ENCODE results near the gene GPR12. TPM values are rescaled to one million over a fixed set of nuclear protein-coding genes. Genes with fewer than 3 reads are reported as not detected.
"Not testable (repeated sequence)": the region's sequence is repeated elsewhere in the genome, so short reads cannot be mapped to it uniquely, and the experiment has no call there.

GPR12 gene
- polyA plus RNA-seq, 1 donor from 2014 or later = 6.7 TPM

DNA sequence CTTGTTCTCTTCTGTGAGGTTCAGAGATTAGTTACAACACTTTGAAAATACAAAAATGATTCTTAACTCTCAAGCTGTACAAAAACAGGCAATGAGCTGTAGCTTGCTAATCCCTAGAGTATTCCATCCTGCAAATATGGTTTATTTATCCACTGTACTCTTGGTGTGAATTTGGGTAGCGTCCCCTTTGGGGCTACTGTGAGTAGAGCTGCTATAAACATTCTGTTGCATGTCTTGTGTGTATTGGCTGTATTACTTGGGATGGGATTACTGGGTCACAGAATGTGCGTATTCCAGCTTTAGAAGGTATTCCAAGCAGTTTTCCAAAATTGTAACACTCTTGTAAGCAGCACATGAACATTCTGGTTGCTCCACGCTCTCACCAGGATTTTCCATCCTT lies 33.5 kb downstream of the GPR12 start:
- no peak overlapping the region for H2AFZ ChIP-seq (ENCODE audit: low read depth, low read length)
- no peaks in the 10 kb centered on the region for H3K36me3 ChIP-seq (ENCODE audit: insufficient read depth, low read length)
- no peak overlapping the region for H3K4me3 ChIP-seq (ENCODE audit: low read length)
- no peaks in the 10 kb centered on the region for H3F3A ChIP-seq (ENCODE audit: insufficient read depth, low read length, poor library complexity, severe bottlenecking)
- no peaks in the 10 kb centered on the region for H3K27me3 ChIP-seq (ENCODE audit: insufficient read depth, low read depth, low read length)
- no peaks in the 10 kb centered on the region for H3K79me2 ChIP-seq (replicated peaks; ENCODE audit: insufficient read depth, low read length)
- H3K9me3 ChIP-seq (ENCODE audit: low read length) = no peaks in the 10 kb centered on the region
- H4K20me1 ChIP-seq (ENCODE audit: insufficient read depth) = no peaks in the 10 kb centered on the region
- no peak for TF ChIP-seq MXI1 (conservative IDR thresholded peaks at IDR 0.05; ENCODE audit: poor library complexity, severe bottlenecking)
- TF ChIP-seq EP300 (conservative IDR thresholded peaks at IDR 0.05; ENCODE audit: poor library complexity, severe bottlenecking) = no peak
- no peak for TF ChIP-seq POLR2AphosphoS5 (IDR thresholded peaks at IDR 0.05)
- TF ChIP-seq, protein P1, sequence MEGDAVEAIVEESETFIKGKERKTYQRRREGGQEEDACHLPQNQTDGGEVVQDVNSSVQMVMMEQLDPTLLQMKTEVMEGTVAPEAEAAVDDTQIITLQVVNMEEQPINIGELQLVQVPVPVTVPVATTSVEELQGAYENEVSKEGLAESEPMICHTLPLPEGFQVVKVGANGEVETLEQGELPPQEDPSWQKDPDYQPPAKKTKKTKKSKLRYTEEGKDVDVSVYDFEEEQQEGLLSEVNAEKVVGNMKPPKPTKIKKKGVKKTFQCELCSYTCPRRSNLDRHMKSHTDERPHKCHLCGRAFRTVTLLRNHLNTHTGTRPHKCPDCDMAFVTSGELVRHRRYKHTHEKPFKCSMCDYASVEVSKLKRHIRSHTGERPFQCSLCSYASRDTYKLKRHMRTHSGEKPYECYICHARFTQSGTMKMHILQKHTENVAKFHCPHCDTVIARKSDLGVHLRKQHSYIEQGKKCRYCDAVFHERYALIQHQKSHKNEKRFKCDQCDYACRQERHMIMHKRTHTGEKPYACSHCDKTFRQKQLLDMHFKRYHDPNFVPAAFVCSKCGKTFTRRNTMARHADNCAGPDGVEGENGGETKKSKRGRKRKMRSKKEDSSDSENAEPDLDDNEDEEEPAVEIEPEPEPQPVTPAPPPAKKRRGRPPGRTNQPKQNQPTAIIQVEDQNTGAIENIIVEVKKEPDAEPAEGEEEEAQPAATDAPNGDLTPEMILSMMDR (IDR thresholded peaks at IDR 0.05; ENCODE audit: poor library complexity, severe bottlenecking) = no peak
- TF ChIP-seq EZH2 (IDR thresholded peaks at IDR 0.05; ENCODE audit: borderline replicate concordance, insufficient read depth, low read length, poor library complexity, severe bottlenecking) = no peak
- TF ChIP-seq, protein P2, sequence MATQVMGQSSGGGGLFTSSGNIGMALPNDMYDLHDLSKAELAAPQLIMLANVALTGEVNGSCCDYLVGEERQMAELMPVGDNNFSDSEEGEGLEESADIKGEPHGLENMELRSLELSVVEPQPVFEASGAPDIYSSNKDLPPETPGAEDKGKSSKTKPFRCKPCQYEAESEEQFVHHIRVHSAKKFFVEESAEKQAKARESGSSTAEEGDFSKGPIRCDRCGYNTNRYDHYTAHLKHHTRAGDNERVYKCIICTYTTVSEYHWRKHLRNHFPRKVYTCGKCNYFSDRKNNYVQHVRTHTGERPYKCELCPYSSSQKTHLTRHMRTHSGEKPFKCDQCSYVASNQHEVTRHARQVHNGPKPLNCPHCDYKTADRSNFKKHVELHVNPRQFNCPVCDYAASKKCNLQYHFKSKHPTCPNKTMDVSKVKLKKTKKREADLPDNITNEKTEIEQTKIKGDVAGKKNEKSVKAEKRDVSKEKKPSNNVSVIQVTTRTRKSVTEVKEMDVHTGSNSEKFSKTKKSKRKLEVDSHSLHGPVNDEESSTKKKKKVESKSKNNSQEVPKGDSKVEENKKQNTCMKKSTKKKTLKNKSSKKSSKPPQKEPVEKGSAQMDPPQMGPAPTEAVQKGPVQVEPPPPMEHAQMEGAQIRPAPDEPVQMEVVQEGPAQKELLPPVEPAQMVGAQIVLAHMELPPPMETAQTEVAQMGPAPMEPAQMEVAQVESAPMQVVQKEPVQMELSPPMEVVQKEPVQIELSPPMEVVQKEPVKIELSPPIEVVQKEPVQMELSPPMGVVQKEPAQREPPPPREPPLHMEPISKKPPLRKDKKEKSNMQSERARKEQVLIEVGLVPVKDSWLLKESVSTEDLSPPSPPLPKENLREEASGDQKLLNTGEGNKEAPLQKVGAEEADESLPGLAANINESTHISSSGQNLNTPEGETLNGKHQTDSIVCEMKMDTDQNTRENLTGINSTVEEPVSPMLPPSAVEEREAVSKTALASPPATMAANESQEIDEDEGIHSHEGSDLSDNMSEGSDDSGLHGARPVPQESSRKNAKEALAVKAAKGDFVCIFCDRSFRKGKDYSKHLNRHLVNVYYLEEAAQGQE (IDR thresholded peaks at IDR 0.05; ENCODE audit: borderline replicate concordance) = no peak
- H3K9me2 ChIP-seq (ENCODE audit: insufficient read depth, low read length) = no peaks in the 10 kb centered on the region
- H3K27ac ChIP-seq (ENCODE audit: low read length) = no peak overlapping the region
- H3K4me2 ChIP-seq (ENCODE audit: low read length) = no peak overlapping the region
- H3K9ac ChIP-seq (ENCODE audit: low read length) = no peak overlapping the region

DNA sequence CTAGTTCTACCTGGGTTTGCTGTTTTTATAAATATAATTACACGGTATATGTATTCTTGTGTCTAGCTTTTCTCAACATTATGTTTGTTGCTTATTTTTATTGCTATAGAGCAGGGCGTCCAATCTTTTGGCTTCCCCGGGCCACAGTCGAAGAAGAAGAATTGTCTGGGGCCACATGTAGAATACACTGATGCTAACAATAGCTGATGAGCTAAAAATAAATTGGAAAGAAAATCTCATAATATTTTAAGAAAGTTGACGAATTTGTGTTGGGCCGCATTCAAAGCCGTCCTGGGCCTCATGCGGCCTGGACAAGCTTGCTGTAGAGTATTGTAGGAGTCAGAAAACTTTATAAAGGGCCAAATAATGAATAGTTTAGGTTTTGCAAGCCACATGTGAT lies 33.9 kb downstream of the GPR12 start:
- Histone ChIP-seq H3K4me2 (ENCODE audit: low read length) (no peak overlapping the region), H3K27me3 (ENCODE audit: insufficient read depth, low read depth, low read length) (no peaks in the 10 kb centered on the region), H2AFZ (ENCODE audit: low read depth, low read length) (no peak overlapping the region), H3K9ac (ENCODE audit: low read length) (no peak overlapping the region), H3K9me3 (ENCODE audit: low read length) (no peaks in the 10 kb centered on the region), H3F3A (ENCODE audit: insufficient read depth, low read length, poor library complexity, severe bottlenecking) (no peaks in the 10 kb centered on the region), H4K20me1 (ENCODE audit: insufficient read depth) (no peaks in the 10 kb centered on the region), H3K9me2 (ENCODE audit: insufficient read depth, low read length) (no peaks in the 10 kb centered on the region), H3K4me3 (ENCODE audit: low read length) (no peak overlapping the region), H3K27ac (ENCODE audit: low read length) (no peak overlapping the region), H3K79me2 (replicated peaks; ENCODE audit: insufficient read depth, low read length) (no peaks in the 10 kb centered on the region), H3K36me3 (ENCODE audit: insufficient read depth, low read length) (no peaks in the 10 kb centered on the region)
- TF ChIP-seq RAD21 (conservative IDR thresholded peaks at IDR 0.05) = no peak
- TF ChIP-seq, protein P2 (IDR thresholded peaks at IDR 0.05; ENCODE audit: borderline replicate concordance) = no peak
- TF ChIP-seq EZH2 (IDR thresholded peaks at IDR 0.05; ENCODE audit: borderline replicate concordance, insufficient read depth, low read length, poor library complexity, severe bottlenecking) = no peak
- no peak for TF ChIP-seq POLR2AphosphoS5 (IDR thresholded peaks at IDR 0.05)
- no peak for TF ChIP-seq MXI1 (conservative IDR thresholded peaks at IDR 0.05; ENCODE audit: poor library complexity, severe bottlenecking)
- no peak for TF ChIP-seq TAF1 (IDR thresholded peaks at IDR 0.05; ENCODE audit: low read depth)
- TF ChIP-seq, protein P1 (IDR thresholded peaks at IDR 0.05; ENCODE audit: poor library complexity, severe bottlenecking) = no peak
- no peak for TF ChIP-seq EP300 (conservative IDR thresholded peaks at IDR 0.05; ENCODE audit: poor library complexity, severe bottlenecking)
- TF ChIP-seq SMC3 (conservative IDR thresholded peaks at IDR 0.05; ENCODE audit: poor library complexity) = no peak

DNA sequence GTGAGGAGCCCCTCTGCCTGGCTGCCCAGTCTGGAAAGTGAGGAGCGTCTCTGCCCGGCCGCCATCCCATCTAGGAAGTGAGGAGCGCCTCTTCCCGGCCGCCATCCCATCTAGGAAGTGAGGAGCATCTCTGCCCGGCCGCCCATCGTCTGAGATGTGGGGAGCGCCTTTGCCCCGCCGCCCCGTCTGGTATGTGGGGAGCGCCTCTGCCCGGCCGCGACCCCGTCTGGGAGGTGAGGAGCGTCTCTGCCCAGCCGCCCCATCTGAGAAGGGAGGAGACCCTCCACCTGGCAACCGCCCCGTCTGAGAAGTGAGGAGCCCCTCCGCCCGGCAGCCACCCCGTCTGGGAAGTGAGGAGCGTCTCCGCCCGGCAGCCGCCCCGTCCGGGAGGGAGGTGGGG lies 37.0 kb downstream of the GPR12 start:
- not testable (repeated sequence) for H3K4me2 ChIP-seq (ENCODE audit: low read length); H4K20me1 ChIP-seq (ENCODE audit: insufficient read depth)

More for the DNA sequence above, 37.0 kb downstream of the GPR12 start:
- not testable (repeated sequence) for H3K27ac ChIP-seq (ENCODE audit: low read length); H3K36me3 ChIP-seq (ENCODE audit: insufficient read depth, low read length); H3F3A ChIP-seq (ENCODE audit: insufficient read depth, low read length, poor library complexity, severe bottlenecking); H3K4me3 ChIP-seq (ENCODE audit: low read length); H3K27me3 ChIP-seq (ENCODE audit: insufficient read depth, low read depth, low read length); H3K9me2 ChIP-seq (ENCODE audit: insufficient read depth, low read length); H3K9me3 ChIP-seq (ENCODE audit: low read length); H3K79me2 ChIP-seq (replicated peaks; ENCODE audit: insufficient read depth, low read length); H3K9ac ChIP-seq (ENCODE audit: low read length); H2AFZ ChIP-seq (ENCODE audit: low read depth, low read length)
